Stimulated activated naive B cell treated with anti-CD40 and anti-IgM and Interleukin-4, amounts not matched to agents 10 μg/mL and 1 μg/mL and 100 μg/mL, for 72 hours (primary cell): Measurements from ENCODE around the gene CD80.

ENCODE experiments used
- ATAC-seq, 2 donors: fragments of 150-1000 bp; cut with Tn5 transposase; replicated peaks; 2 replicates each; pipeline ENCODE4 v1.10.0; 2021; ENCODE audit warnings: moderate library complexity in 1 of 2
- DNase-seq: peaks from one replicate; pipeline ENCODE4 v3.0.0; 2021
- H3K27ac Mint-ChIP-seq: one replicate; pipeline ENCODE4 v1.8.0; 2022; ENCODE audit warnings: mild to moderate bottlenecking, mixed read lengths
- H3K27me3 Mint-ChIP-seq, 2 donors: one replicate each; pipeline ENCODE4 v1.8.0; 2022; ENCODE audit warnings: mixed read lengths in 2 of 2
- H3K36me3 Mint-ChIP-seq, 2 donors: one replicate each; pipeline ENCODE4 v1.8.0; 2022; ENCODE audit warnings: mixed read lengths in 2 of 2, mild to moderate bottlenecking in 1 of 2
- H3K4me1 Mint-ChIP-seq, 2 donors: one replicate each; pipeline ENCODE4 v1.8.0; 2022; ENCODE audit warnings: mixed read lengths in 2 of 2, mild to moderate bottlenecking in 1 of 2
- H3K4me3 Mint-ChIP-seq, 2 donors: one replicate each; pipeline ENCODE4 v1.8.0; 2022; ENCODE audit warnings: mild to moderate bottlenecking in 2 of 2, mixed read lengths in 2 of 2, moderate library complexity in 1 of 2
- H3K9me3 Mint-ChIP-seq, 2 donors: one replicate each; pipeline ENCODE4 v1.8.0; 2022; ENCODE audit warnings: mixed read lengths in 2 of 2, mild to moderate bottlenecking in 1 of 2

Gene CD80

GRCh38 chr3:119550192-119550910 is 9.1 kb downstream of the CD80 start:
- Mint-ChIP-seq H3K9me3 (no peaks in the 10 kb centered on the region), H3K27ac (peak overlapping the region; percentile 87), H3K4me1 (peaks cover 55 to 72% of the 10 kb centered on the region in 2 donors)

DNA sequence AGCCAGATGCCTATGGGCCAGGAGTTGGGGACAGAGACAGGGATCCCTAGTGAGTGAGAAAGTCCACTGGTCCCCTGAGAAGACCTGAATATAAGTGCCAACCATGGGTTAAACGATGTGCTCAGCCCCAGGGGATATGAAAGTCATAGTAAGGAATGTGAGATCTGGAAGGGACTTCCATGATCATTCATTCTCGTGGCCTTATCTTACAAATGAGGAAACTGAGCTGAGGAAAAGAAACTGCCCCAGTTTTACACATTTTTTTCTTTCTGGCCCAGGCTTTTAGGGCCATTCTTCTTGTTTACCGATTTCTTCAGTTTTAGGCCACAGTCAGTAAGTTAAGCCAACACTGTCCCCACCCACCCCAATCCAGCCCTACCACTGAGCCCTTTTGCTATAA is 11.1 kb downstream of the CD80 start:
- H3K36me3 Mint-ChIP-seq: peaks cover 59 to 80% of the 10 kb centered on the region in 2 donors
- no peak overlapping the region for H3K27ac Mint-ChIP-seq
- H3K4me1 Mint-ChIP-seq: peaks cover 42 to 54% of the 10 kb centered on the region in 2 donors

More at GRCh38 chr3:119550192-119550910, 9.1 kb downstream of the CD80 start:
- Mint-ChIP-seq H3K36me3 (peaks cover 70 to 82% of the 10 kb centered on the region in 2 donors), H3K27me3 (no peaks in the 10 kb centered on the region), H3K4me3 (peak overlapping the region; percentile 48 to 53)
- DNase-seq (no peak), ATAC-seq (peak in 1 of 2 donors; percentile 10)

DNA sequence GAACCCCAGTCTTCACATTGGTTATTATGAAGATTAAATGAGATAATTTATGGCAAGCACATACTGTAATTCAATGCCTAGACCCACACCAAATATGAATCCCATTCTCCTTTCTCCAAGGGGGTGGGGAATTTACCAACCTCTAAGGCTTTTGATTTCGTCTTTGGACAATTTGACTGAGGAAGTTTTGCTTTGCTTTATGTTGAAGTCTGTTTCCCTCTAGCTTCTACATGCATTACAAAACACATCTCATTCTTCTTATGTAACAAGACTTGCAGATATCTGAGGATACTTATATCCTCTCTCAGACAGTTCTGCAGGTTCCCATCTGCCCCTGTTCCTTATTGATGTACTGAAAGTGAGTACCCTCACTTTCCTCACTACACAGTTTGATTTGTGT is 12.2 kb downstream of the CD80 start:
- H3K4me1 Mint-ChIP-seq: peaks cover 45 to 57% of the 10 kb centered on the region in 2 donors
- ATAC-seq (no peak), DNase-seq (no peak)
- no peaks in the 10 kb centered on the region for H3K9me3 Mint-ChIP-seq
- H3K4me3 Mint-ChIP-seq: no peak overlapping the region
- no peaks in the 10 kb centered on the region for H3K27me3 Mint-ChIP-seq
- peaks cover 59 to 85% of the 10 kb centered on the region in 2 donors for H3K36me3 Mint-ChIP-seq
- no peak overlapping the region for H3K27ac Mint-ChIP-seq

More for the DNA sequence above, 11.1 kb downstream of the CD80 start:
- DNase-seq (no peak), ATAC-seq (no peak)
- H3K27me3 Mint-ChIP-seq: no peaks in the 10 kb centered on the region
- no peak overlapping the region for H3K4me3 Mint-ChIP-seq
- H3K9me3 Mint-ChIP-seq: no peaks in the 10 kb centered on the region

DNA sequence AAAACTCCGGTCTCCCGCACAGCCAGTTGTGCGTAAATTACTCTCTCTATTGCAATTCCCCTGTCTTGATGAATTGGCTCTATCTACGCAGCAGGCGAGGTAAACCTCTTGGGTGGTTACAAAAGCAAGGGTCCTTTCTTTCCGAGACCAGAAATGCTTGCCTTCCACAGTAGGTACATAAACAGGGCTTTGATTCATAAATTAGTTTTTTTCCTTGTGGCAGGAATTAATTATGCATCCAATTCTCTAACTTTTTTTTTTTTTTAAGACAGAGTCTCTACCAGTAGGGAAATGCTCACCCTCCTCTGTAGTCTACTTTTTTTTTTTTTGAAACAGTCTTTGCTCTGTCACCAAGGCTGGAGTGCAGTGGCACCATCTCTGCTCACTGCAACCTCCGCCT is 16.3 kb downstream of the CD80 start:
- no peaks in the 10 kb centered on the region for H3K27me3 Mint-ChIP-seq
- peak overlapping the region; percentile 79 for H3K27ac Mint-ChIP-seq
- peak overlapping the region; percentile 27 to 50 for H3K4me3 Mint-ChIP-seq
- DNase-seq: no peak
- peaks cover 44 to 70% of the 10 kb centered on the region in 2 donors for H3K4me1 Mint-ChIP-seq
- ATAC-seq: no peak
- peaks cover 0 to 1% of the 10 kb centered on the region in 2 donors for H3K9me3 Mint-ChIP-seq
- peaks cover 52 to 85% of the 10 kb centered on the region in 2 donors for H3K36me3 Mint-ChIP-seq

DNA sequence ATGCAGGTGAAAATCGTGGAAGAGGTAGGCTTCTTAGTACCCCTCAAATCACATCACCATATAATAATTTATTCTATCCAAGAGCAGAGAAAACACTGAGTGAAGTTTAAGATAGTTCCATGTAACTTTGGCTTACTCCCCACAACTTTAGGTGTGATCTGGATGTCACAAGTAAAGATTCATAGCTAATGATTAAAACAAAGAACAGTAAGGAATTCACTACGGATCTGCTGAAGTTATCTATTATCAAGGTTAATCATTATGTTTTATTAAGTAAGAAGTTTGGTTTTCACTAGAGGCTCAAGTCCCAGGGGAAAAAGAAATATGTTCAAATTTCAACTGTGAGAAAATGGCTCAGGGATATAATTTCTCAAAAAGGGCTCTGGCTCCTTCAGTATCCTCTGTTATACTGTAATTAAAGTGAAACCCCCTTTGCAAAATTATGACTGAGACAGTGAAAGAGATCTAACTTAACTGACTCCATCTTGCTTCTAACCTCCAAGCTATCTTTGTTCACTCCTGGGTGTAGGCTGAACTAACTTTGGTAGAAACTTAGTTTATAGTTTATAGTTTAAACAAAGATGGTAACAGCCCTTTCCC is 17.1 kb downstream of the CD80 start:
- DNase-seq (no peak), ATAC-seq (no peak)
- Mint-ChIP-seq H3K4me3 (peak overlapping the region; percentile 19 to 71), H3K27ac (peak overlapping the region; percentile 14), H3K36me3 (peaks cover 49 to 83% of the 10 kb centered on the region in 2 donors), H3K9me3 (peaks cover 0 to 1% of the 10 kb centered on the region in 2 donors), H3K4me1 (peaks cover 42 to 74% of the 10 kb centered on the region in 2 donors), H3K27me3 (no peaks in the 10 kb centered on the region)

DNA sequence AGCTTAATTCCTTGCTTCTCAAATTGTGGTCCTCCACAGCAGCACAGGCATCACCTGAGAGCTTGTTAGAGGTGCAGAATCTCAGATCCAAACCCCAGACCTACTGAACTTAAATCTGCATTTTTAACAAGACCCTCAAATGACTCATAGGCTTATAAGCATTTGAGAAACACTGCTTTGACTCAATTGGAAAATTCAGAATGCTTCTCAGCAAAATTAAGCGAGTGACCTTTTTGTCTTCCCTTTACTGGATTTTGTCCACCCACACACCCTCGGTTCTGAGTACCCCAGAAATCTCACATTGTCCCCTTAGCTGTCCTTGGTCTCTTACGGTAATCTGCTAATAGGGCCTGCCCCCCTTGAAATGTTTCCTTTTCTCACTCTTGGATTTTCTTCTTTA is 17.9 kb downstream of the CD80 start:
- H3K27ac Mint-ChIP-seq: peak overlapping the region; percentile 14
- H3K36me3 Mint-ChIP-seq: peaks cover 48 to 83% of the 10 kb centered on the region in 2 donors
- H3K9me3 Mint-ChIP-seq: peaks cover 0 to 1% of the 10 kb centered on the region in 2 donors
- DNase-seq: peak; percentile 38
- no peaks in the 10 kb centered on the region for H3K27me3 Mint-ChIP-seq
- peaks cover 40 to 71% of the 10 kb centered on the region in 2 donors for H3K4me1 Mint-ChIP-seq
- ATAC-seq: peak; percentile 75 to 78
- H3K4me3 Mint-ChIP-seq: peak overlapping the region; percentile 19 to 71

- no peaks in the 10 kb centered on the region for H3K27me3 Mint-ChIP-seq
- peak; percentile 55 to 61 for ATAC-seq
- DNase-seq: no peak
- peak overlapping the region; percentile 40 to 53 for H3K4me3 Mint-ChIP-seq
- peak overlapping the region; percentile 48 for H3K27ac Mint-ChIP-seq
- peaks cover 40 to 68% of the 10 kb centered on the region in 2 donors for H3K36me3 Mint-ChIP-seq
- peaks cover 0 to 1% of the 10 kb centered on the region in 2 donors for H3K9me3 Mint-ChIP-seq
- H3K4me1 Mint-ChIP-seq: peaks cover 28 to 60% of the 10 kb centered on the region in 2 donors
Observed at GRCh38 chr3:119538772-119539171, 20.6 kb downstream of the CD80 start.

- Mint-ChIP-seq H3K4me3 (no peak overlapping the region), H3K4me1 (peaks cover 24 to 49% of the 10 kb centered on the region in 2 donors), H3K9me3 (peaks cover 0 to 1% of the 10 kb centered on the region in 2 donors), H3K27ac (no peak overlapping the region), H3K36me3 (peaks cover 46 to 70% of the 10 kb centered on the region in 2 donors), H3K27me3 (no peaks in the 10 kb centered on the region)
- ATAC-seq (no peak), DNase-seq (no peak)
Observed at GRCh38 chr3:119536757-119537156, 22.7 kb downstream of the CD80 start.

DNA sequence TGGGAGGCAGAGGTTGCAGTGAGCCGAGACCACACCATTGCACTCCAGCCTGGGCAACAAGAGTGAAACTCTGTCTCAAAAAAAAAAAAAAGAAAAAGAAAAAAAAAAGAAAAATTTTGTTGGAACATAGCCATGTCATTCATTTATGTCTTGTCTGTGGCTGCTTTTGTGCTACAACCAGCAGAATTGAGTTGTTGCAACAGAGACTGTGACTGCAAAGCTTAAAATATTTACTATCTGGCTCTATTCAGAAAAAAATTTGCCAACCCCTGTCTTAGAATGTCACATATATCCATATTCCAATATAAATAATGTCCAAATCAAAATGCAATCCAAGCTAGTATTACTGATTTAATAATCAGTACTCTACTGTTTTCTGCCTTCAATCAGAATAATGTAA is 25.1 kb downstream of the CD80 start:
- no peak overlapping the region for H3K4me3 Mint-ChIP-seq
- DNase-seq (no peak), ATAC-seq (no peak)
- H3K4me1 Mint-ChIP-seq: peaks cover 15 to 28% of the 10 kb centered on the region in 2 donors
- peaks cover 0 to 1% of the 10 kb centered on the region in 2 donors for H3K9me3 Mint-ChIP-seq
- no peaks in the 10 kb centered on the region for H3K27me3 Mint-ChIP-seq
- no peak overlapping the region for H3K27ac Mint-ChIP-seq
- peaks cover 50 to 67% of the 10 kb centered on the region in 2 donors for H3K36me3 Mint-ChIP-seq

GRCh38 chr3:119531151-119531550 is 28.3 kb downstream of the CD80 start:
- peaks cover 58 to 71% of the 10 kb centered on the region in 2 donors for H3K36me3 Mint-ChIP-seq
- no peaks in the 10 kb centered on the region for H3K9me3 Mint-ChIP-seq
- no peaks in the 10 kb centered on the region for H3K27me3 Mint-ChIP-seq
- no peak for DNase-seq
- no peak for ATAC-seq
- peaks cover 6 to 7% of the 10 kb centered on the region in 2 donors for H3K4me1 Mint-ChIP-seq
- H3K27ac Mint-ChIP-seq: no peak overlapping the region
- H3K4me3 Mint-ChIP-seq: no peak overlapping the region

DNA sequence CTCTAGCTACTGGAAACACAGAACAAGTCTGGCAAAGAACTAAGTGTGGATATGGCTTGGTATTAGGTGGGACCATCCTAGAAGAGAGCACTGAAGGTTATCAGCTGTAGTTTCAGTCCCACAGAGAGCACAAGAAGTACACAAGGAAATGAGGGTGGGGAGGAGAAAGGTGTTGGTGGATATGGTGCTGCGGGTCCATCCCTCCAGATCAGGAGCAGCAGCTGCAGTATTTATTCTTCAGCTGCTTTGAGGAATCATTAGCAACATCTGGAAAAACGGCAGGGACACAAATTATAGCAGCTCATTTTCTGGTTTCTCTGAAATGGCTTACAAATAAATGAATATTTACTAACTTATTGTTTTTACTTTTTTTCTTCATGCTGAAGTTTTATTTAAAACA is 29.0 kb downstream of the CD80 start:
- H3K36me3 Mint-ChIP-seq: peaks cover 62 to 76% of the 10 kb centered on the region in 2 donors
- H3K4me3 Mint-ChIP-seq: no peak overlapping the region

GRCh38 chr3:119529883-119530282 is 29.5 kb downstream of the CD80 start:
- Mint-ChIP-seq H3K4me3 (no peak overlapping the region), H3K27ac (no peak overlapping the region), H3K27me3 (no peaks in the 10 kb centered on the region), H3K9me3 (no peaks in the 10 kb centered on the region), H3K36me3 (peaks cover 59 to 75% of the 10 kb centered on the region in 2 donors), H3K4me1 (peaks cover 9 to 11% of the 10 kb centered on the region in 2 donors)
- DNase-seq: no peak
- ATAC-seq: no peak

More for the DNA sequence above, 29.0 kb downstream of the CD80 start:
- ATAC-seq (no peak), DNase-seq (no peak)
- peak overlapping the region; percentile 25 for H3K27ac Mint-ChIP-seq
- H3K4me1 Mint-ChIP-seq: peaks cover 9 to 11% of the 10 kb centered on the region in 2 donors
- no peaks in the 10 kb centered on the region for H3K9me3 Mint-ChIP-seq
- H3K27me3 Mint-ChIP-seq: no peaks in the 10 kb centered on the region

GRCh38 chr3:119527714-119528113 is 31.7 kb downstream of the CD80 start:
- peaks cover 55 to 75% of the 10 kb centered on the region in 2 donors for H3K36me3 Mint-ChIP-seq
- no peaks in the 10 kb centered on the region for H3K27me3 Mint-ChIP-seq
- H3K9me3 Mint-ChIP-seq: no peaks in the 10 kb centered on the region
- no peak overlapping the region for H3K4me3 Mint-ChIP-seq
- ATAC-seq (no peak), DNase-seq (no peak)
- peaks cover 9 to 11% of the 10 kb centered on the region in 2 donors for H3K4me1 Mint-ChIP-seq
- H3K27ac Mint-ChIP-seq: no peak overlapping the region

GRCh38 chr3:119524931-119525662 is 34.3 kb downstream of the CD80 start:
- Mint-ChIP-seq H3K36me3 (peaks cover 58 to 78% of the 10 kb centered on the region in 2 donors), H3K27ac (peak overlapping the region; percentile 37), H3K4me3 (no peak overlapping the region), H3K4me1 (peaks cover 10 to 21% of the 10 kb centered on the region in 2 donors), H3K9me3 (no peaks in the 10 kb centered on the region), H3K27me3 (no peaks in the 10 kb centered on the region)
- ATAC-seq: peak; percentile 36
- no peak for DNase-seq
